GM23248 (cell line): ENCODE measurements around the gene PLLP. TPM values are rescaled to one million over a fixed set of nuclear protein-coding genes. Genes with fewer than 3 reads are reported as not detected.
"Not testable (repeated sequence)": the region's sequence is repeated elsewhere in the genome, so short reads cannot be mapped to it uniquely, and the experiment has no call there.

ENCODE experiments used
- DNase-seq: peaks from one replicate; pipeline ENCODE4 v3.0.0-alpha.2; 2015
- H2AFZ ChIP-seq: fragments of 200-600 bp; sonication (generic); 2 replicates; pipeline ENCODE4 v1.6.1; 2016; ENCODE audit warnings: antibody characterized with exemption
- H3F3A ChIP-seq: fragments of 200-600 bp; sonication (generic); 2 replicates; pipeline ENCODE4 v1.6.1; 2016; ENCODE audit warnings: mild to moderate bottlenecking, antibody characterized with exemption, mixed run types; ENCODE audit not compliant: insufficient read depth
- H3K27ac ChIP-seq: fragments of 200-600 bp; sonication (generic); 2 replicates; pipeline ENCODE4 v1.5.1; 2016; ENCODE audit warnings: mild to moderate bottlenecking
- H3K27me3 ChIP-seq: fragments of 200-600 bp; sonication (generic); replicated peaks from 2 replicates; pipeline ENCODE4 v1.6.1; 2016; ENCODE audit warnings: mild to moderate bottlenecking; ENCODE audit not compliant: insufficient read depth
- H3K36me3 ChIP-seq: fragments of 200-600 bp; sonication (generic); 2 replicates; pipeline ENCODE4 v1.6.1; 2016; ENCODE audit warnings: low read depth, mild to moderate bottlenecking
- H3K4me1 ChIP-seq: fragments of 200-600 bp; sonication (generic); 2 replicates; pipeline ENCODE4 v1.6.1; 2016; ENCODE audit warnings: mild to moderate bottlenecking; ENCODE audit not compliant: insufficient read depth
- H3K4me2 ChIP-seq: fragments of 200-600 bp; sonication (generic); one replicate; pipeline ENCODE4 v1.6.1; 2016; ENCODE audit warnings: mild to moderate bottlenecking; ENCODE audit not compliant: unreplicated experiment
- H3K4me3 ChIP-seq: fragments of 200-600 bp; sonication (generic); 2 replicates; pipeline ENCODE4 v1.5.1; 2016; ENCODE audit warnings: mild to moderate bottlenecking
- H3K79me2 ChIP-seq: fragments of 200-600 bp; sonication (generic); 2 replicates; pipeline ENCODE4 v1.6.1; 2016; ENCODE audit warnings: mild to moderate bottlenecking; ENCODE audit not compliant: insufficient read depth
- H3K9ac ChIP-seq: fragments of 200-600 bp; sonication (generic); 2 replicates; pipeline ENCODE4 v1.6.1; 2016; ENCODE audit warnings: mild to moderate bottlenecking
- H3K9me2 ChIP-seq: fragments of 200-600 bp; sonication (generic); 2 replicates; pipeline ENCODE4 v1.6.1; 2016; ENCODE audit warnings: mixed run types, mild to moderate bottlenecking, moderate library complexity; ENCODE audit not compliant: insufficient read depth
- H3K9me3 ChIP-seq: fragments of 200-600 bp; sonication (generic); one replicate; pipeline ENCODE4 v1.6.1; 2017; ENCODE audit warnings: low read depth
- H4K20me1 ChIP-seq: fragments of 200-600 bp; sonication (generic); 2 replicates; pipeline ENCODE4 v1.6.0; 2016; ENCODE audit not compliant: insufficient read depth
- EZH2 ChIP-seq: fragments of 200-600 bp; sonication (generic); IDR thresholded peaks from 2 replicates; pipeline ENCODE4 v1.6.1; 2018; ENCODE audit warnings: antibody characterized with exemption, mild to moderate bottlenecking; ENCODE audit not compliant: insufficient read depth, poor library complexity, severe bottlenecking
- EZH2phosphoT487 ChIP-seq: fragments of 200-600 bp; sonication (generic); IDR thresholded peaks from 2 replicates; pipeline ENCODE4 v1.6.1; 2018; ENCODE audit warnings: antibody characterized with exemption, moderate library complexity, mild to moderate bottlenecking, low read depth; ENCODE audit not compliant: insufficient read depth
- WGBS, 2 experiments: methylation state at CpG; one replicate each; pipeline ENCODE4 v1.1.6; 2015 to 2017; ENCODE audit warnings: low lambda C conversion rate in 2 of 2, low coverage in 1 of 2; ENCODE audit errors: missing lambda C conversion rate in 2 of 2; 5-methylcytosine and 5-hydroxymethylcytosine counted together
- in situ Hi-C: fragments of 300-500 bp; cut with MboI; formaldehyde crosslinking; loops from 2 replicates; pipeline ENCODE4 v1.15.0; 2020
- polyA plus RNA-seq: library from polyadenylated mRNA; unstranded; fragments of >200 nt; fragmentation: Nextera tagmentation; extraction: Ambion mirVana; gene quantifications from 2 replicates; pipeline ENCODE4 v1.2.1, GENCODE V29; 2016
- total RNA-seq: library from RNA; depleted of rRNA; stranded (reverse); fragments of >200 nt; shearing (Covaris generic); gene quantifications from 2 replicates; pipeline ENCODE4 v1.2.3, GENCODE V29; 2014

The PLLP gene
- total and polyA plus RNA-seq, 2 experiments from 2014 or later = 0.44 TPM; not detected in 1

- H3K4me1 ChIP-seq = no peaks in the 10 kb centered on the region
- H3K9me3 ChIP-seq = no peaks in the 10 kb centered on the region
- in situ Hi-C loops = no loop called here
- 0 out of 2 replicates have a peak, but pooled peaks cover 3% of the 10 kb centered on the region for H3K27me3 ChIP-seq
- no peak overlapping the region for H3K4me2 ChIP-seq
- TF ChIP-seq EZH2 (no peak), EZH2phosphoT487 (no peak)
- no peak overlapping the region for H3K27ac ChIP-seq
- WGBS, 2 experiments = 77 to 78% methylated on average over 21 to 25 of the region's 25 CpGs
- no peaks in the 10 kb centered on the region for H3F3A ChIP-seq
- no peak overlapping the region for H2AFZ ChIP-seq
- no peaks in the 10 kb centered on the region for H3K79me2 ChIP-seq
- no peak overlapping the region for H3K4me3 ChIP-seq
- H4K20me1 ChIP-seq = no peaks in the 10 kb centered on the region
- no peaks in the 10 kb centered on the region for H3K9me2 ChIP-seq
- DNase-seq = no peak
- no peak overlapping the region for H3K9ac ChIP-seq
- H3K36me3 ChIP-seq = no peaks in the 10 kb centered on the region
These were observed 14.0 kb downstream of the PLLP start for GRCh38 chr16:57270221-57271062.

- H2AFZ ChIP-seq = no peak overlapping the region
These were observed 15.4 kb downstream of the PLLP start for GRCh38 chr16:57268804-57269800.

GRCh38 chr16:57267343-57267742 lies 17.1 kb downstream of the PLLP start:
- H3K27ac ChIP-seq, H3F3A ChIP-seq, H4K20me1 ChIP-seq, in situ Hi-C loops, H3K79me2 ChIP-seq, H3K4me2 ChIP-seq, H3K9ac ChIP-seq, H3K4me3 ChIP-seq, H2AFZ ChIP-seq, H3K36me3 ChIP-seq, H3K9me3 ChIP-seq, H3K27me3 ChIP-seq, H3K9me2 ChIP-seq, H3K4me1 ChIP-seq, DNase-seq: not testable (repeated sequence)
- WGBS, 2 experiments = 89 to 92% methylated on average over 2 of the region's 2 CpGs

More at GRCh38 chr16:57268804-57269800, 15.4 kb downstream of the PLLP start:
- Histone ChIP-seq H3K27ac (no peak overlapping the region), H3K4me1 (no peaks in the 10 kb centered on the region), H3K9me3 (no peaks in the 10 kb centered on the region), H3K27me3 (0 out of 2 replicates have a peak, but pooled peaks cover 3% of the 10 kb centered on the region), H4K20me1 (no peaks in the 10 kb centered on the region), H3K79me2 (no peaks in the 10 kb centered on the region), H3K36me3 (no peaks in the 10 kb centered on the region), H3F3A (no peaks in the 10 kb centered on the region), H3K9ac (no peak overlapping the region), H3K4me2 (no peak overlapping the region), H3K9me2 (no peaks in the 10 kb centered on the region), H3K4me3 (no peak overlapping the region)
- 62 to 68% methylated on average over 14 of the region's 14 CpGs for WGBS, 2 experiments
- DNase-seq = no peak
- no peak for TF ChIP-seq EZH2
- TF ChIP-seq EZH2phosphoT487 = no peak
- in situ Hi-C loops = no loop called here

GRCh38 chr16:57266531-57267260 lies 17.8 kb downstream of the PLLP start:
- Histone ChIP-seq H3K36me3 (no peaks in the 10 kb centered on the region), H3K4me1 (no peaks in the 10 kb centered on the region), H3K27ac (no peak overlapping the region), H3K4me2 (no peak overlapping the region), H3K9ac (no peak overlapping the region), H2AFZ (no peak overlapping the region), H3F3A (no peaks in the 10 kb centered on the region), H4K20me1 (no peaks in the 10 kb centered on the region), H3K9me2 (no peaks in the 10 kb centered on the region), H3K79me2 (no peaks in the 10 kb centered on the region), H3K4me3 (no peak overlapping the region), H3K9me3 (no peaks in the 10 kb centered on the region), H3K27me3 (0 out of 2 replicates have a peak, but pooled peaks cover 3% of the 10 kb centered on the region)
- WGBS, 2 experiments = 65 to 72% methylated on average over 6 of the region's 6 CpGs
- DNase-seq = no peak
- in situ Hi-C loops = no loop called here
- TF ChIP-seq EZH2 (no peak), EZH2phosphoT487 (no peak)
